Natural killer cell (primary cell): ENCODE measurements around the gene STIL. TPM values are rescaled to one million over a fixed set of nuclear protein-coding genes. Genes with fewer than 3 reads are reported as not detected.

Experiments used
- ATAC-seq, 3 donors: fragments of 150-1000 bp in 2 of 3; fragments of 200-7000 bp in 1 of 3; cut with Tn5 transposase; 1 replicate in 1 of 3; 2 replicates in 2 of 3; pipeline ENCODE4 v1.10.0; 2021; ENCODE audit warnings: mild to moderate bottlenecking in 2 of 3, moderate library complexity in 2 of 3
- DNase-seq, 2 donors: peaks; one replicate each; pipeline versions ENCODE4 v3.0.0 to v3.0.0-alpha.2; 2013 to 2021; ENCODE audit warnings: mixed read lengths in 1 of 2
- H3K27ac ChIP-seq: one replicate; pipeline ENCODE4 v1.5.1; 2013; ENCODE audit warnings: mild to moderate bottlenecking, low read length
- H3K27me3 ChIP-seq: one replicate; pipeline ENCODE4 v1.6.1; 2013; ENCODE audit warnings: low read length; ENCODE audit not compliant: control insufficient read depth, insufficient read depth
- H3K36me3 ChIP-seq: one replicate; pipeline ENCODE4 v1.6.1; 2013; ENCODE audit warnings: low read length; ENCODE audit not compliant: control insufficient read depth, insufficient read depth
- H3K4me1 ChIP-seq: one replicate; pipeline ENCODE4 v1.6.1; 2013; ENCODE audit warnings: low read length; ENCODE audit not compliant: control insufficient read depth, insufficient read depth
- H3K4me3 ChIP-seq: one replicate; pipeline ENCODE4 v1.5.1; 2013; ENCODE audit warnings: low read length
- H3K9me3 ChIP-seq: one replicate; pipeline ENCODE4 v1.6.1; 2013; ENCODE audit warnings: low read length; ENCODE audit not compliant: control insufficient read depth, insufficient read depth
- H3K27ac Mint-ChIP-seq, 2 donors: one replicate each; pipeline ENCODE4 v1.8.0; 2022; ENCODE audit warnings: mild to moderate bottlenecking in 2 of 2, mixed read lengths in 2 of 2, moderate library complexity in 1 of 2
- H3K27me3 Mint-ChIP-seq, 2 donors: one replicate each; pipeline ENCODE4 v1.8.0; 2022; ENCODE audit warnings: low read depth in 2 of 2, mixed read lengths in 2 of 2
- H3K36me3 Mint-ChIP-seq: one replicate; pipeline ENCODE4 v1.8.0; 2022; ENCODE audit warnings: mixed read lengths
- H3K4me1 Mint-ChIP-seq, 2 donors: one replicate each; pipeline ENCODE4 v1.8.0; 2022; ENCODE audit warnings: mixed read lengths in 2 of 2
- H3K4me3 Mint-ChIP-seq: one replicate; pipeline ENCODE4 v1.8.0; 2022; ENCODE audit warnings: mild to moderate bottlenecking, moderate library complexity, mixed read lengths
- H3K9me3 Mint-ChIP-seq, 2 donors: one replicate each; pipeline ENCODE4 v1.8.0; 2022; ENCODE audit warnings: mixed read lengths in 2 of 2
- WGBS: methylation state at CpG from one replicate; pipeline ENCODE4 v1.1.7; 2013; ENCODE audit warnings: missing lambda C conversion rate; ENCODE audit not compliant: insufficient coverage; 5-methylcytosine and 5-hydroxymethylcytosine counted together
- intact Hi-C: fragments of 100-400 bp; cut with micrococcal nuclease; formaldehyde crosslinking; loops from one replicate; pipeline ENCODE4 v1.14.2; 2022
- total RNA-seq, 4 donors: library from RNA; stranded (reverse); fragments of 120-200 nt in 1 of 4; gene quantifications; one replicate each; pipeline versions ENCODE4 v1.2.3 to v1.2.4, GENCODE V29; 2013 to 2022
- TF ChIP-seq, protein P1 (sequence below): fragments of 200-600 bp; IDR thresholded peaks from one replicate; pipeline ENCODE4 v1.8.0; 2022; ENCODE audit warnings: antibody characterized with exemption

Gene STIL
- total RNA-seq, 3 donors from 2014 or later (not counting 1 experiment from before 2014, with no cell fraction given), result 2.1 to 2.9 (median 2.4) TPM

DNA sequence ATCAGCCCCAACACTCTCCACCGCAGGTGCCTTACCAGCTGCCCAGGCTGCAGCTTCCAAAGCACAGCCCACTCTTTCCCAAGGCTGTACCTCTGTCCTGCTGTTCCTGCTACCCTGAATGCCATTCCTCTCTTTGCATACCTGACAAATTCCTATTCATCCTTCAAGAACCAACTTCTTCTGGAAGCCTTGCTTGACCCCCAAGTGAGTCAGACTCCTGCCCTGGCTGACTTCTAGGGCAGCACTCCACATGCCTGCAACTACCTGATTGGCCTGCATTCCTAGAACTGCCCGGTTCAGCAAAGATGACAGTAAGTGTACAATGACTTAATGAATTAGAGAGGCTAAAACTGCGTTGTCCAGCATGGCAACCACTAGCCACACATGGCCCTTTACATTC lies 103.3 kb downstream of the STIL start:
- H3K27me3 Mint-ChIP-seq, result peaks cover 9 to 12% of the 10 kb centered on the region in 2 donors
- Histone ChIP-seq H3K4me3 (no peak overlapping the region), H3K9me3 (no peaks in the 10 kb centered on the region), H3K27ac (no peak overlapping the region), H3K27me3 (no peaks in the 10 kb centered on the region), H3K36me3 (no peaks in the 10 kb centered on the region), H3K4me1 (no peaks in the 10 kb centered on the region)
- no peaks in the 10 kb centered on the region for H3K36me3 Mint-ChIP-seq
- no peak overlapping the region for H3K27ac Mint-ChIP-seq
- intact Hi-C loops, result no loop called here
- no peaks in the 10 kb centered on the region for H3K4me1 Mint-ChIP-seq
- DNase-seq, result no peak
- no peaks in the 10 kb centered on the region for H3K9me3 Mint-ChIP-seq
- H3K4me3 Mint-ChIP-seq, result no peak overlapping the region
- TF ChIP-seq, protein P1, sequence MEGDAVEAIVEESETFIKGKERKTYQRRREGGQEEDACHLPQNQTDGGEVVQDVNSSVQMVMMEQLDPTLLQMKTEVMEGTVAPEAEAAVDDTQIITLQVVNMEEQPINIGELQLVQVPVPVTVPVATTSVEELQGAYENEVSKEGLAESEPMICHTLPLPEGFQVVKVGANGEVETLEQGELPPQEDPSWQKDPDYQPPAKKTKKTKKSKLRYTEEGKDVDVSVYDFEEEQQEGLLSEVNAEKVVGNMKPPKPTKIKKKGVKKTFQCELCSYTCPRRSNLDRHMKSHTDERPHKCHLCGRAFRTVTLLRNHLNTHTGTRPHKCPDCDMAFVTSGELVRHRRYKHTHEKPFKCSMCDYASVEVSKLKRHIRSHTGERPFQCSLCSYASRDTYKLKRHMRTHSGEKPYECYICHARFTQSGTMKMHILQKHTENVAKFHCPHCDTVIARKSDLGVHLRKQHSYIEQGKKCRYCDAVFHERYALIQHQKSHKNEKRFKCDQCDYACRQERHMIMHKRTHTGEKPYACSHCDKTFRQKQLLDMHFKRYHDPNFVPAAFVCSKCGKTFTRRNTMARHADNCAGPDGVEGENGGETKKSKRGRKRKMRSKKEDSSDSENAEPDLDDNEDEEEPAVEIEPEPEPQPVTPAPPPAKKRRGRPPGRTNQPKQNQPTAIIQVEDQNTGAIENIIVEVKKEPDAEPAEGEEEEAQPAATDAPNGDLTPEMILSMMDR, result no peak
- 74% methylated on average over 3 of the region's 3 CpGs for WGBS
- ATAC-seq, result no peak

DNA sequence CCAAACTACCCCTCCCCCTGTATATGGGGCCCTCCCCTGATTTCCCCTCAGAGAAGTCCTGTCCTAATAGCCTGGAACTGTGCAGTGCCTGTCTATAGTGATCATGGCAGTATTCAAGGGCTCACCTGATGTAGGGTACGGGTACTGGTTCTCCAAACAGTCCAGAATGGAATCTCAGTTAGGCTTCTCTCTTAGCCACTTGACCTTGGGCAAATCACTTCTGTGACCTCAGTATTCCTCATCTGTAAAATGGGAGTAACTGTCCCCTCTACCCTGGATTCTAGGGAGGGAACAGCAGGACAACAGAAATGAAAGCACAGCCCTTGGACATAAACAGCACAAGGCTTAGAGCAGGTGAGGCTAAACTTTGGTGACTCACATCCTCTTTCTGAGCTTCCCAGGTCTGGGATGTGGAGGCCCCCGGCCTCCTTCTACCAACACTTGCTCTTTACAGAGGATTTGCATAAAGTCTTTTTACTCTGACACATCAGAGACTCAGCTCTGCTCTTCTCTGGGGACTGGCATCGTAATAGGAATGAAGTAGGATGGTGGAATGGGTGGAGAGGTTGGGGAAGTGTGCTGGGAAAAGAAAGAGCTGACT lies 104.1 kb downstream of the STIL start:
- Mint-ChIP-seq H3K4me3 (no peak overlapping the region), H3K4me1 (no peaks in the 10 kb centered on the region), H3K36me3 (no peaks in the 10 kb centered on the region), H3K27me3 (peaks cover 9 to 13% of the 10 kb centered on the region in 2 donors), H3K27ac (no peak overlapping the region), H3K9me3 (no peaks in the 10 kb centered on the region)
- TF ChIP-seq, protein P1, result no peak
- ATAC-seq (no peak), DNase-seq (no peak)
- Histone ChIP-seq H3K27ac (no peak overlapping the region), H3K4me3 (no peak overlapping the region), H3K4me1 (no peaks in the 10 kb centered on the region), H3K9me3 (no peaks in the 10 kb centered on the region), H3K27me3 (no peaks in the 10 kb centered on the region), H3K36me3 (no peaks in the 10 kb centered on the region)
- 80% methylated on average over 3 of the region's 3 CpGs for WGBS
- intact Hi-C loops, result no loop called here

DNA sequence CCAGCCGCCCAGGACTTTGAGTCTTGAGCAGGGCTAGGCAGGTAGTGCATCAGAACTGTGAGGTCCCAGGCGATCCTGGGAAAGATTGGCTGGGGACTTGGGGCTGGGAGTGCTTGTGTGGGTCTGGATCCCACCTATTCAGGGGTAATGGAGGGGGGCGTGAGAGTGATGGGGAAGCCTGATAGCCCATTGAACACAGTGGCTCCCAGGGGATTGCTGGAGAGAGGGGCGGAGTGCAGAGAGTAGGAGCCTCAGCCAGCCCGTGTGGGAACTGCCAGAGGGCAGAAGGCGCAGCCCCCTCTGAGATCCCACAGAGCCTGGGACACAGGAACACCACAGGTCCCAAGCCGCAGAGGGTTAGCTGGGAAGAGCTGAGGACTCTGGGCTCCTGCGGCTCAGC lies 104.9 kb downstream of the STIL start:
- intact Hi-C loops, result no loop called here
- Mint-ChIP-seq H3K4me1 (no peaks in the 10 kb centered on the region), H3K36me3 (no peaks in the 10 kb centered on the region), H3K27ac (no peak overlapping the region), H3K27me3 (peaks cover 9 to 19% of the 10 kb centered on the region in 2 donors), H3K4me3 (no peak overlapping the region), H3K9me3 (no peaks in the 10 kb centered on the region)
- WGBS, result 84% methylated on average over 8 of the region's 8 CpGs
- H3K36me3 ChIP-seq, result no peaks in the 10 kb centered on the region
- TF ChIP-seq, protein P1, result no peak
- no peak overlapping the region for H3K4me3 ChIP-seq
- no peaks in the 10 kb centered on the region for H3K4me1 ChIP-seq
- no peak for DNase-seq
- no peaks in the 10 kb centered on the region for H3K9me3 ChIP-seq
- no peak for ATAC-seq
- no peak overlapping the region for H3K27ac ChIP-seq
- H3K27me3 ChIP-seq, result no peaks in the 10 kb centered on the region

DNA sequence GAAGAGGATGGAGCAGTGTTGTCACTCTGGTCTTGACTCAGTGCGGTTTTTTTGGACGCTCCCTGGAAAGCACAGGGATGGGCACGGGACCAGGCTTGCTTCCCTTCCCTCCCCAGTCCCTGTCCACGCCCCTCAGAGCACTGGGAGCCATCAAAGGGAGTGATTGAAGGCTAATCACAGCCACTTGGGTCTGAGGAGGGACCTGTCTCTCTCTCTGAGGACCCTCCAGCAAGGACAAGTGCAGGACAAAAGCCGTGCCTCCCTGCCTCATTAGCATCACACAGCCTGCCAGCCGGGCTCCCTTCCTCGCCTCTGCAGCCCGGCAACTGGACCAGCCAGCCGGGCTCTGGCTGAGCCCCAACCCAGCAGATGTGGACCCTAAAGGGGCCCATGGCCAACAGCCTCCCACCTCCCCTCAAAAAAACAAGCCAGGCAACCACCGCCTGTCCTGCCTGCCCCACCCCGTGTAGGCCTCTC lies 105.5 kb downstream of the STIL start:
- intact Hi-C loops, result no loop called here
- TF ChIP-seq, protein P1, result no peak
- Histone ChIP-seq H3K4me1 (no peaks in the 10 kb centered on the region), H3K27me3 (no peaks in the 10 kb centered on the region), H3K4me3 (no peak overlapping the region), H3K9me3 (no peaks in the 10 kb centered on the region), H3K27ac (no peak overlapping the region), H3K36me3 (no peaks in the 10 kb centered on the region)
- Mint-ChIP-seq H3K27me3 (peaks cover 9 to 26% of the 10 kb centered on the region in 2 donors), H3K4me3 (no peak overlapping the region), H3K27ac (no peak overlapping the region), H3K36me3 (no peaks in the 10 kb centered on the region), H3K4me1 (no peaks in the 10 kb centered on the region), H3K9me3 (no peaks in the 10 kb centered on the region)
- DNase-seq (no peak), ATAC-seq (no peak)
- 89% methylated on average over 11 of the region's 11 CpGs for WGBS
